Left ventricle myocardium inferior (tissue), 1 donor: ENCODE measurements around the gene CTRB1. TPM values are rescaled to one million over a fixed set of nuclear protein-coding genes. Genes with fewer than 3 reads are reported as not detected.
A peak's percentile ranks its signal among the peaks of the same experiment; 100 is the strongest.

Experiments
- DNase-seq: peaks from one replicate; pipeline ENCODE4 v3.0.0-alpha.2; 2020
- H3K27ac ChIP-seq: fragments of 200-600 bp; replicated peaks from 2 replicates; pipeline ENCODE4 v1.8.0; 2021
- H3K27me3 ChIP-seq: fragments of 200-600 bp; 2 replicates; pipeline ENCODE4 v1.8.0; 2021; ENCODE audit warnings: low read depth
- H3K36me3 ChIP-seq: fragments of 200-600 bp; 2 replicates; pipeline ENCODE4 v1.8.0; 2021
- H3K4me1 ChIP-seq: fragments of 200-600 bp; 2 replicates; pipeline ENCODE4 v1.8.0; 2021
- H3K4me3 ChIP-seq: fragments of 200-600 bp; 2 replicates; pipeline ENCODE4 v1.8.0; 2021; ENCODE audit warnings: mild to moderate bottlenecking, moderate library complexity
- H3K9me3 ChIP-seq: fragments of 200-600 bp; replicated peaks from 2 replicates; pipeline ENCODE4 v1.8.0; 2021
- CTCF ChIP-seq: fragments of 200-600 bp; IDR thresholded peaks from 2 replicates; pipeline ENCODE4 v1.8.0; 2021; ENCODE audit warnings: antibody characterized with exemption, mild to moderate bottlenecking, borderline replicate concordance
- intact Hi-C: fragments of 100-400 bp; cut with micrococcal nuclease; formaldehyde crosslinking; loops from one replicate; pipeline ENCODE4 v1.11.0; 2022
- total RNA-seq: library from RNA; stranded (reverse); fragmentation: NEBNext Ultra II Directional; extraction: Animal tissue kit (Norgen Biotek cat#: 25700); gene quantifications from one replicate; pipeline ENCODE4 v1.2.1, GENCODE V29; 2021
- donor health status: DM: no; HTN: yes; CAD: no; lungs with severe emphysema.

The CTRB1 gene
- total RNA-seq, 1 donor from 2014 or later: not detected

GRCh38 chr16:75225678-75226515, 7.1 kb downstream of the CTRB1 start:
- Histone ChIP-seq H3K36me3 (peaks cover 25% of the 10 kb centered on the region), H3K27me3 (peaks cover 10% of the 10 kb centered on the region), H3K4me3 (no peak overlapping the region), H3K4me1 (peaks cover 31% of the 10 kb centered on the region), H3K9me3 (no peaks in the 10 kb centered on the region), H3K27ac (no peak overlapping the region)
- no peak for DNase-seq
- intact Hi-C loops: loop anchor here (2.0 kb wide), 1 partner anchor 19 kb away; the partner anchor contains the start of gene CTRB2
- TF ChIP-seq CTCF: no peak

- no peak for TF ChIP-seq CTCF
- H3K27me3 ChIP-seq: peaks cover 10% of the 10 kb centered on the region
- no peak overlapping the region for H3K27ac ChIP-seq
- intact Hi-C loops: no loop called here
- peaks cover 33% of the 10 kb centered on the region for H3K4me1 ChIP-seq
- H3K4me3 ChIP-seq: no peak overlapping the region
- H3K36me3 ChIP-seq: peaks cover 28% of the 10 kb centered on the region
- H3K9me3 ChIP-seq: no peaks in the 10 kb centered on the region
- no peak for DNase-seq
These were observed 8.0 kb downstream of the CTRB1 start for GRCh38 chr16:75226550-75227360.

GRCh38 chr16:75227361-75228142, 8.8 kb downstream of the CTRB1 start:
- no peak overlapping the region for H3K4me3 ChIP-seq
- intact Hi-C loops: no loop called here
- peaks cover 36% of the 10 kb centered on the region for H3K36me3 ChIP-seq
- peaks cover 10% of the 10 kb centered on the region for H3K27me3 ChIP-seq
- no peaks in the 10 kb centered on the region for H3K9me3 ChIP-seq
- no peak for DNase-seq
- peak overlapping the region; percentile 16 for H3K27ac ChIP-seq
- H3K4me1 ChIP-seq: peaks cover 33% of the 10 kb centered on the region
- no peak for TF ChIP-seq CTCF

GRCh38 chr16:75228143-75228976, 9.6 kb downstream of the CTRB1 start:
- H3K4me1 ChIP-seq: peaks cover 35% of the 10 kb centered on the region
- DNase-seq: no peak
- peaks cover 44% of the 10 kb centered on the region for H3K36me3 ChIP-seq
- no peak overlapping the region for H3K27ac ChIP-seq
- H3K9me3 ChIP-seq: no peaks in the 10 kb centered on the region
- intact Hi-C loops: no loop called here
- peaks cover 10% of the 10 kb centered on the region for H3K27me3 ChIP-seq
- H3K4me3 ChIP-seq: no peak overlapping the region
- no peak for TF ChIP-seq CTCF
